ENCODE results near the gene LILRA1.

GRCh38 chr19:54577334-54577733, 16.1 kb upstream of the LILRA1 start:
- TF ChIP-seq CTCF (IDR thresholded peaks at IDR 0.05) (no peak), POLR2A (IDR thresholded peaks at IDR 0.05) (no peak)
